Neuronal stem cell (in vitro differentiated cells): ENCODE results near the gene ANKIB1.

Experiments
- DNase-seq: peaks from one replicate; pipeline ENCODE4 v3.0.0-alpha.2; 2013; ENCODE audit warnings: low spot score
- H2AFZ ChIP-seq: one replicate; pipeline ENCODE4 v1.6.1; 2013; ENCODE audit warnings: mild to moderate bottlenecking, low read length, inconsistent platforms
- H2AK5ac ChIP-seq: 2 replicates; pipeline ENCODE4 v1.6.1; 2013; ENCODE audit warnings: low read depth, mild to moderate bottlenecking, inconsistent platforms, low read length, moderate library complexity, mixed read lengths
- H2BK120ac ChIP-seq: 2 replicates; pipeline ENCODE4 v1.6.1; 2013; ENCODE audit warnings: low read depth, mild to moderate bottlenecking, inconsistent platforms, low read length, moderate library complexity, mixed read lengths
- H2BK12ac ChIP-seq: one replicate; pipeline ENCODE4 v1.6.1; 2013; ENCODE audit warnings: low read length, inconsistent platforms
- H2BK15ac ChIP-seq: 2 replicates; pipeline ENCODE4 v1.6.1; 2013; ENCODE audit warnings: mild to moderate bottlenecking, low read length, inconsistent platforms, mixed read lengths
- H2BK5ac ChIP-seq: one replicate; pipeline ENCODE4 v1.6.1; 2013; ENCODE audit warnings: inconsistent platforms, mild to moderate bottlenecking, low read length, moderate library complexity
- H3K14ac ChIP-seq: one replicate; pipeline ENCODE4 v1.6.1; 2013; ENCODE audit warnings: low read length, inconsistent platforms
- H3K18ac ChIP-seq: 2 replicates; pipeline ENCODE4 v1.6.1; 2013; ENCODE audit warnings: low read length, inconsistent platforms
- H3K23ac ChIP-seq: 2 replicates; pipeline ENCODE4 v1.6.1; 2013; ENCODE audit warnings: low read depth, mild to moderate bottlenecking, mixed read lengths, low read length, inconsistent platforms; ENCODE audit not compliant: poor library complexity
- H3K27ac ChIP-seq: replicated peaks from 3 replicates; pipeline ENCODE4 v1.5.1; 2013; ENCODE audit warnings: low read length, inconsistent platforms
- H3K27me3 ChIP-seq, 3 experiments: 2 replicates each; pipeline ENCODE4 v1.6.1; 2013; ENCODE audit warnings: low read length in 3 of 3, mild to moderate bottlenecking in 2 of 3, inconsistent platforms in 1 of 3, low read depth in 1 of 3, mixed read lengths in 1 of 3, moderate library complexity in 1 of 3; ENCODE audit not compliant: control insufficient read depth in 3 of 3, insufficient read depth in 3 of 3
- H3K36me3 ChIP-seq, 2 donors: replicated peaks in 1 of 2; 2 replicates each; pipeline ENCODE4 v1.6.1; 2013; ENCODE audit warnings: low read length in 2 of 2; ENCODE audit not compliant: control insufficient read depth in 2 of 2, insufficient read depth in 2 of 2
- H3K4ac ChIP-seq: 2 replicates; pipeline ENCODE4 v1.6.1; 2013; ENCODE audit warnings: inconsistent platforms, mild to moderate bottlenecking, low read length, moderate library complexity
- H3K4me1 ChIP-seq, 2 donors: 1 replicate in 1 of 2; 2 replicates in 1 of 2; pipeline ENCODE4 v1.6.1; 2013; ENCODE audit warnings: low read length in 2 of 2, low read depth in 1 of 2; ENCODE audit not compliant: control insufficient read depth in 2 of 2, insufficient read depth in 1 of 2
- H3K4me2 ChIP-seq: one replicate; pipeline ENCODE4 v1.6.1; 2013; ENCODE audit warnings: mild to moderate bottlenecking, low read length, inconsistent platforms; ENCODE audit not compliant: insufficient read depth, poor library complexity, severe bottlenecking
- H3K4me3 ChIP-seq, 2 donors: 2 replicates each; pipeline ENCODE4 v1.5.1; 2013; ENCODE audit warnings: low read length in 2 of 2, mild to moderate bottlenecking in 2 of 2, inconsistent platforms in 1 of 2, moderate library complexity in 1 of 2
- H3K79me1 ChIP-seq: one replicate; pipeline ENCODE4 v1.6.1; 2013; ENCODE audit warnings: low read depth, mild to moderate bottlenecking, inconsistent platforms, low read length, moderate library complexity
- H3K9ac ChIP-seq: one replicate; pipeline ENCODE4 v1.6.1; 2013; ENCODE audit warnings: mild to moderate bottlenecking, low read depth, low read length, inconsistent platforms; ENCODE audit not compliant: poor library complexity
- H3K9me3 ChIP-seq, 2 donors: replicated peaks in 1 of 2; 2 replicates each; pipeline versions ENCODE3 to v1.6.1; 2013; ENCODE audit warnings: low read length in 2 of 2, mild to moderate bottlenecking in 2 of 2, inconsistent platforms in 1 of 2, low read depth in 1 of 2, mixed read lengths in 1 of 2, moderate library complexity in 1 of 2; ENCODE audit not compliant: control insufficient read depth in 2 of 2, insufficient read depth in 1 of 2
- H4K8ac ChIP-seq: one replicate; pipeline ENCODE4 v1.6.1; 2013; ENCODE audit warnings: low read depth, mild to moderate bottlenecking, inconsistent platforms, low read length, moderate library complexity
- H4K91ac ChIP-seq: one replicate; pipeline ENCODE4 v1.6.1; 2013; ENCODE audit warnings: low read length, low read depth, mild to moderate bottlenecking, inconsistent platforms; ENCODE audit not compliant: poor library complexity
- WGBS, 2 donors: extraction: QIAGEN DNeasy Blood & Tissue Kit; methylation state at CpG; one replicate each; pipeline ENCODE4 v1.1.7; 2013; ENCODE audit warnings: missing lambda C conversion rate in 2 of 2, mixed read lengths in 1 of 2; ENCODE audit not compliant: insufficient read length in 2 of 2, insufficient replicate concordance in 1 of 2; ENCODE audit errors: extremely low coverage in 2 of 2; 5-methylcytosine and 5-hydroxymethylcytosine counted together

Gene ANKIB1

DNA sequence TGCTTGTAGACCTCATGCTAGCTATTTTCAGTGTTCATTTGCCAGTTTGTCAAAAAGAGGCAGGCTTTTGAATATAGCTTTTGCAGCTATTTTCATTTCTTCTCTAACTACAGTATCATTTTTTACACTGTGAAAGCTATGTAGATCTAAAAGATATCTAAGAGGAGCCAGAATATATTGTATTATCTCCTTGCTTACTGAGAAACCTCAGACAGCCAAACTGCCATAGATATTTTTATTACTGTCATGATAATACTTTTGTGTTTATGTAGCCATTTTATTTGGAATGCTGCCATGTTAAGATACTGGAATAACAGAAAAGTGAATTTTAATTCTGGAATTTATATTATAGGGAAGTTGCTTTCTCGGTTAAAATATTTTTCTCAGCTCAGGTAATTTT, 37.2 kb downstream of the ANKIB1 start:
- Histone ChIP-seq H2BK120ac (no peak overlapping the region), H3K79me1 (peaks cover 2% of the 10 kb centered on the region), H3K9ac (no peak overlapping the region), H3K18ac (no peak overlapping the region), H3K27me3 (no peaks in the 10 kb centered on the region), H2AFZ (no peak overlapping the region), H3K23ac (no peak overlapping the region), H3K9me3 (peaks cover 3 to 7% of the 10 kb centered on the region in 2 donors), H3K4me2 (no peak overlapping the region), H3K4ac (no peak overlapping the region), H2BK15ac (no peak overlapping the region), H3K36me3 (no peaks in the 10 kb centered on the region), H4K91ac (no peak overlapping the region), H2BK5ac (no peak overlapping the region), H3K4me3 (no peak overlapping the region), H2AK5ac (no peak overlapping the region), H3K27ac (no peak overlapping the region), H3K4me1 (peaks cover 8 to 11% of the 10 kb centered on the region in 2 donors), H4K8ac (no peak overlapping the region), H2BK12ac (no peak overlapping the region), H3K14ac (no peak overlapping the region)
- no CpG with 5 or more reads among the region's 1 CpG for WGBS, 2 donors
- no peak for DNase-seq

- WGBS, 2 donors = no CpG with 5 or more reads among the region's 2 CpGs
- Histone ChIP-seq H3K18ac (no peak overlapping the region), H2BK5ac (no peak overlapping the region), H3K4me3 (no peak overlapping the region), H3K79me1 (no peaks in the 10 kb centered on the region), H3K9ac (no peak overlapping the region), H3K14ac (no peak overlapping the region), H3K27ac (no peak overlapping the region), H2BK15ac (no peak overlapping the region), H3K23ac (no peak overlapping the region), H4K91ac (no peak overlapping the region), H3K9me3 (no peaks in the 10 kb centered on the region), H2BK12ac (no peak overlapping the region), H2AK5ac (no peak overlapping the region), H2AFZ (no peak overlapping the region), H3K4me2 (no peak overlapping the region), H4K8ac (no peak overlapping the region), H3K4ac (no peak overlapping the region), H2BK120ac (no peak overlapping the region), H3K27me3 (no peaks in the 10 kb centered on the region), H3K4me1 (no peaks in the 10 kb centered on the region), H3K36me3 (no peaks in the 10 kb centered on the region)
- DNase-seq = no peak
Observed at GRCh38 chr7:92289321-92289720, 43.5 kb downstream of the ANKIB1 start.

DNA sequence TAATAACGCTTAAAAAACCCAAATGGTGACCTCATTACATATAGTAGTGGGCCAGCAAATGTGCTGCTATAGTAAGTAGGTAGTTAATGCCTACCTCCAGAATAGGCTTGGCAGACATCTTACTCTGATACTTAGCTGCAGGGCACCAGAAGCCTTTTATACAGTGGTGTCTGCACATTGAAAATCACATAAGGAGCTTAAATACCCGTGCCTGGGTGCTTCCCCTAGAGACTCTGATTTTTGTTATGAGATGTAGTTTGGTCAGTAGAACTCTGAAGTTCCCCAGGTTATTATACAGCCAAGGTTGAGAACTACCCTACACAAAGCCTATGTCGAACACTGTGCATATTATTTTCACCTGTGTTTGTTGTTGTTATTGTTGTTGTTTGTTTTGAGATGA, 47.2 kb downstream of the ANKIB1 start:
- no peak for DNase-seq
- Histone ChIP-seq H2BK12ac (no peak overlapping the region), H2BK120ac (no peak overlapping the region), H3K27me3 (no peaks in the 10 kb centered on the region), H3K4ac (no peak overlapping the region), H3K9me3 (no peaks in the 10 kb centered on the region), H2AK5ac (no peak overlapping the region), H3K18ac (no peak overlapping the region), H3K27ac (no peak overlapping the region), H3K4me1 (peaks cover 0 to 8% of the 10 kb centered on the region in 2 donors), H3K4me3 (no peak overlapping the region), H3K23ac (no peak overlapping the region), H3K14ac (no peak overlapping the region), H4K91ac (no peak overlapping the region), H2BK15ac (no peak overlapping the region), H2BK5ac (no peak overlapping the region), H2AFZ (no peak overlapping the region), H4K8ac (no peak overlapping the region), H3K4me2 (no peak overlapping the region), H3K79me1 (no peaks in the 10 kb centered on the region), H3K36me3 (peaks cover 0 to 9% of the 10 kb centered on the region in 2 donors), H3K9ac (no peak overlapping the region)
- WGBS, 2 donors = no CpG with 5 or more reads among the region's 3 CpGs

DNA sequence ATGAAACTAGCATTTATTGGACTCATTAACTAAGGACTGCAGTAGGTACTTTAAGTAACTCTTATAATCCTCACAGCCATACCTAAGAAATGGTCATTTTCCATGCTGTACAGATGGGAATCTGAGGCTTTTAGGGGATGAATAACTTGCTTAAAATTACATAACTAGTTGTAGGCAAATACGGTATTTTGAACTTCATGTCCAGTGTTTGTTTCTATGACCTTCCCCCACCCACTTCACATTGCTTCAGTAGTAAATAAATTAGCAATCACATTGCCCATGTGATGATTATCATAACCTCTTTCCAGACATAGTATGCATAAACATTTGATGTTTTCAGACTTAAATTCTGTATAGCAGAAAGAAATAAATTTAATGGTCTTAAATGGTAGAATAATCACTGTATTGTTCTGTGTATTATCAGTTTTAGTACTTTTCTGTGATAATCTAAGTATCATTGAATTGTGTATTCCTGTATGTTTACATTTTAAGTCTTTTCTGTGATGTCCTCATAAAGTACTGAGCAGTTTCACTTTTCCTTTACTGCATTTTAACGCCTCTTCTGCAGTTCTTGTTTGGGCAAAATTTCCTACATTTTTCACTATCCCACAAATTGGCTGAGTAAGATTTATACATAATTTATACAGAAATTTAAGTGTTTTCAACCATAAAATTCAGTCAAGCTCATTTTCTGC, 48.3 kb downstream of the ANKIB1 start:
- Histone ChIP-seq H2AK5ac (no peak overlapping the region), H2BK120ac (no peak overlapping the region), H3K9me3 (no peaks in the 10 kb centered on the region), H2BK15ac (no peak overlapping the region), H3K23ac (no peak overlapping the region), H3K14ac (no peak overlapping the region), H4K8ac (no peak overlapping the region), H3K4me1 (peaks cover 0 to 8% of the 10 kb centered on the region in 2 donors), H2AFZ (no peak overlapping the region), H2BK5ac (no peak overlapping the region), H3K36me3 (peaks cover 0 to 9% of the 10 kb centered on the region in 2 donors), H3K4ac (no peak overlapping the region), H2BK12ac (no peak overlapping the region), H3K79me1 (no peaks in the 10 kb centered on the region), H3K27ac (no peak overlapping the region), H3K18ac (no peak overlapping the region), H3K9ac (no peak overlapping the region), H3K4me2 (no peak overlapping the region), H3K27me3 (no peaks in the 10 kb centered on the region), H3K4me3 (no peak overlapping the region), H4K91ac (no peak overlapping the region)
- WGBS, 2 donors = no CpG with 5 or more reads among the region's 2 CpGs
- DNase-seq = no peak
